ENCODE data around the gene DDO.

Gene DDO

GRCh38 chr6:110446405-110446804, 31.0 kb upstream of the DDO start:
- H3K9ac ChIP-seq (ENCODE audit: low read depth, low read length) = no peak overlapping the region
- no peaks in the 10 kb centered on the region for H3K9me3 ChIP-seq (ENCODE audit: control insufficient read depth, insufficient read depth, low read length)
- H3K27me3 ChIP-seq (ENCODE audit: control insufficient read depth, insufficient read depth, low read length) = no peaks in the 10 kb centered on the region
- H3K4me3 ChIP-seq (ENCODE audit: low read depth, low read length) = no peak overlapping the region
- no peaks in the 10 kb centered on the region for H3K36me3 ChIP-seq (ENCODE audit: control insufficient read depth, insufficient read depth, low read length)
- H3K27ac ChIP-seq (ENCODE audit: low read depth, low read length) = no peak overlapping the region
- H3K4me1 ChIP-seq (ENCODE audit: control insufficient read depth, insufficient read depth, low read length) = no peaks in the 10 kb centered on the region

DNA sequence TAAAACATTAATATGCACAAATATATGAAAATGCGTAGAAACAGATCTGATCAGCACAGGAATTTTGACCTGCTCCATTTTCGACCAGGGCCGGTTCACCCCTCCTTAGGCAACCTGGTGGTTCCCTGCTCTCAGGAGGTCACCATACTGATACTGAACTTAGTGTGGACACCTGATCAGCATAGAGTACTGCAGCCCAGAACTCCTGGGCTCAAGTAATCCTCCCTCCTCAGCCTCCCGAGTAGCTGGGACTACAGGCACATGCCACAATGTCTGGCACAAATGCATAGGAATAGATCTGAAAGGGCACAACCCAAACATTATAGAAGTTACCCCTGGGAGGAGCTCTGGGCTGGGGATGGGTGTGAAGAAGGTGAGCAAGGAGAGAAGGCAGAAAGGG, 24.7 kb upstream of the DDO start:
- H3K4me1 ChIP-seq (ENCODE audit: control insufficient read depth, insufficient read depth, low read length) = no peaks in the 10 kb centered on the region
- H3K27me3 ChIP-seq (ENCODE audit: control insufficient read depth, insufficient read depth, low read length) = no peaks in the 10 kb centered on the region
- no peaks in the 10 kb centered on the region for H3K36me3 ChIP-seq (ENCODE audit: control insufficient read depth, insufficient read depth, low read length)
- H3K9ac ChIP-seq (ENCODE audit: low read depth, low read length) = no peak overlapping the region
- no peak overlapping the region for H3K4me3 ChIP-seq (ENCODE audit: low read depth, low read length)
- H3K9me3 ChIP-seq (ENCODE audit: control insufficient read depth, insufficient read depth, low read length) = no peaks in the 10 kb centered on the region
- no peak overlapping the region for H3K27ac ChIP-seq (ENCODE audit: low read depth, low read length)

- Histone ChIP-seq H3K9ac (ENCODE audit: low read depth, low read length) (no peak overlapping the region), H3K4me1 (ENCODE audit: control insufficient read depth, insufficient read depth, low read length) (no peaks in the 10 kb centered on the region), H3K4me3 (ENCODE audit: low read depth, low read length) (no peak overlapping the region), H3K9me3 (ENCODE audit: control insufficient read depth, insufficient read depth, low read length) (no peaks in the 10 kb centered on the region), H3K27ac (ENCODE audit: low read depth, low read length) (no peak overlapping the region), H3K36me3 (ENCODE audit: control insufficient read depth, insufficient read depth, low read length) (no peaks in the 10 kb centered on the region), H3K27me3 (ENCODE audit: control insufficient read depth, insufficient read depth, low read length) (no peaks in the 10 kb centered on the region)
These were observed 24.0 kb upstream of the DDO start for GRCh38 chr6:110439356-110439755.

DNA sequence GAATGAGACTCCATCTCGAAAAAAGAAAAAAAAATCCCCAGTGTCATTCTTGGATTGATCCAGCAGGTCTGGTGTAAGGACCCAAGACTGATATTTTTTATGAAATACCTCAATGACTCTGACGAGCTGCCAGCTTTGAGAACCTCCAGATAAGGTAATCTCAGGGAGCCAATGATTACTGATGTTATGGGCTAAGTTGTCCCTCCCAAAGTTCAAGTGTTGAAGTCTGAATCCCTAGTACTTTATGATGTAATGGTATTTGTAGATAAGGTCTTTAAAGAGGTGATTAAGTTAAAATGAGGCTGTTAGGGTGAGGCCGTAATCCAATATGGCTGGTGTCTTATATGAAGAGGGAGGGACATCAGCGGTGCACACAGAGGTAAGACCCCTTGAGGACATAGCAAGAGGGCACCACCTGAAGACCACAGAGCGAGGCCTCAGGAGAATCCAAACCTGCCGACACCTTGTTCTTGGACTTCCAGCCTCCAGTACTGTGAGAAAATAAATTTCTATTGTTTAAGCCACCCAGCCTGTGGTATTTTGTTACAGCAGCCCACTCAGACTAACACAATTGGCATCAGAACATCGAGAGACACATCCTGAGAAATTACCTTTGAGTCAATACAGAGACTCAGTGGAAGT, 19.7 kb upstream of the DDO start:
- Histone ChIP-seq H3K4me1 (ENCODE audit: control insufficient read depth, insufficient read depth, low read length) (0 out of 2 replicates have a peak, but pooled peaks cover 7% of the 10 kb centered on the region), H3K4me3 (ENCODE audit: low read depth, low read length) (no peak overlapping the region), H3K9me3 (ENCODE audit: control insufficient read depth, insufficient read depth, low read length) (no peaks in the 10 kb centered on the region), H3K27ac (ENCODE audit: low read depth, low read length) (no peak overlapping the region), H3K9ac (ENCODE audit: low read depth, low read length) (no peak overlapping the region), H3K36me3 (ENCODE audit: control insufficient read depth, insufficient read depth, low read length) (no peaks in the 10 kb centered on the region), H3K27me3 (ENCODE audit: control insufficient read depth, insufficient read depth, low read length) (no peaks in the 10 kb centered on the region)

- Histone ChIP-seq H3K9me3 (ENCODE audit: control insufficient read depth, insufficient read depth, low read length) (no peaks in the 10 kb centered on the region), H3K9ac (ENCODE audit: low read depth, low read length) (no peak overlapping the region), H3K4me3 (ENCODE audit: low read depth, low read length) (no peak overlapping the region), H3K36me3 (ENCODE audit: control insufficient read depth, insufficient read depth, low read length) (no peaks in the 10 kb centered on the region), H3K27me3 (ENCODE audit: control insufficient read depth, insufficient read depth, low read length) (no peaks in the 10 kb centered on the region), H3K4me1 (ENCODE audit: control insufficient read depth, insufficient read depth, low read length) (0 out of 2 replicates have a peak, but pooled peaks cover 7% of the 10 kb centered on the region), H3K27ac (ENCODE audit: low read depth, low read length) (no peak overlapping the region)
These were observed 17.0 kb upstream of the DDO start for GRCh38 chr6:110432285-110432900.

- H3K27me3 ChIP-seq (ENCODE audit: control insufficient read depth, insufficient read depth, low read length) = no peaks in the 10 kb centered on the region
- no peaks in the 10 kb centered on the region for H3K9me3 ChIP-seq (ENCODE audit: control insufficient read depth, insufficient read depth, low read length)
- H3K4me1 ChIP-seq (ENCODE audit: control insufficient read depth, insufficient read depth, low read length) = 0 out of 2 replicates have a peak, but pooled peaks cover 7% of the 10 kb centered on the region
- H3K4me3 ChIP-seq (ENCODE audit: low read depth, low read length) = no peak overlapping the region
- H3K27ac ChIP-seq (ENCODE audit: low read depth, low read length) = no peak overlapping the region
- H3K36me3 ChIP-seq (ENCODE audit: control insufficient read depth, insufficient read depth, low read length) = no peaks in the 10 kb centered on the region
- no peak overlapping the region for H3K9ac ChIP-seq (ENCODE audit: low read depth, low read length)
These were observed 15.4 kb upstream of the DDO start for GRCh38 chr6:110430741-110431140.

GRCh38 chr6:110430236-110430635, 14.9 kb upstream of the DDO start:
- Histone ChIP-seq H3K27ac (ENCODE audit: low read depth, low read length) (no peak overlapping the region), H3K36me3 (ENCODE audit: control insufficient read depth, insufficient read depth, low read length) (no peaks in the 10 kb centered on the region), H3K9ac (ENCODE audit: low read depth, low read length) (no peak overlapping the region), H3K27me3 (ENCODE audit: control insufficient read depth, insufficient read depth, low read length) (no peaks in the 10 kb centered on the region), H3K4me3 (ENCODE audit: low read depth, low read length) (no peak overlapping the region), H3K4me1 (ENCODE audit: control insufficient read depth, insufficient read depth, low read length) (0 out of 2 replicates have a peak, but pooled peaks cover 7% of the 10 kb centered on the region), H3K9me3 (ENCODE audit: control insufficient read depth, insufficient read depth, low read length) (no peaks in the 10 kb centered on the region)

DNA sequence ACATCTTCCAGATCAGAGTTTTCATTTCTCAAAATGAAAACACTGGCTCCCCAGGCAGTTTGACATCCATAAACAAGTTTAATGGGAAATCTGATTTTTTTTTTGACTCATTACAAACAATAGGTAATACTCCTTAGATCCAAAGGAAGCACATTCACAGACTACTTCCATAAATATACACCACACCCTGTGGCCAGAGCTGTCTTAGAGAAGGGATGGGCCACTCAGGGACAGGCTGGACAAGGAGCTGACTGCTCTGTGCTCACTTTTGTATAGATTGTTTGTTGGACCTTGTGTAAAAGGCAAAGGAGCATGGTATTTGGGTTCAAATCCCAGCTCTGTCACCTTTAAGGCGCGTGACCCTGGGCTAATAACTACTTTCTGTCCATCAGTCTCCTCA, 12.8 kb upstream of the DDO start:
- no peaks in the 10 kb centered on the region for H3K27me3 ChIP-seq (ENCODE audit: control insufficient read depth, insufficient read depth, low read length)
- no peak overlapping the region for H3K9ac ChIP-seq (ENCODE audit: low read depth, low read length)
- 0 out of 2 replicates have a peak, but pooled peaks cover 7% of the 10 kb centered on the region for H3K4me1 ChIP-seq (ENCODE audit: control insufficient read depth, insufficient read depth, low read length)
- no peaks in the 10 kb centered on the region for H3K9me3 ChIP-seq (ENCODE audit: control insufficient read depth, insufficient read depth, low read length)
- no peak overlapping the region for H3K27ac ChIP-seq (ENCODE audit: low read depth, low read length)
- H3K36me3 ChIP-seq (ENCODE audit: control insufficient read depth, insufficient read depth, low read length) = no peaks in the 10 kb centered on the region
- no peak overlapping the region for H3K4me3 ChIP-seq (ENCODE audit: low read depth, low read length)

GRCh38 chr6:110425816-110426215, 10.4 kb upstream of the DDO start:
- 0 out of 2 replicates have a peak, but pooled peaks cover 5% of the 10 kb centered on the region for H3K4me1 ChIP-seq (ENCODE audit: control insufficient read depth, insufficient read depth, low read length)
- no peaks in the 10 kb centered on the region for H3K36me3 ChIP-seq (ENCODE audit: control insufficient read depth, insufficient read depth, low read length)
- no peak overlapping the region for H3K9ac ChIP-seq (ENCODE audit: low read depth, low read length)
- H3K27ac ChIP-seq (ENCODE audit: low read depth, low read length) = no peak overlapping the region
- H3K4me3 ChIP-seq (ENCODE audit: low read depth, low read length) = no peak overlapping the region
- no peaks in the 10 kb centered on the region for H3K9me3 ChIP-seq (ENCODE audit: control insufficient read depth, insufficient read depth, low read length)
- no peaks in the 10 kb centered on the region for H3K27me3 ChIP-seq (ENCODE audit: control insufficient read depth, insufficient read depth, low read length)

DNA sequence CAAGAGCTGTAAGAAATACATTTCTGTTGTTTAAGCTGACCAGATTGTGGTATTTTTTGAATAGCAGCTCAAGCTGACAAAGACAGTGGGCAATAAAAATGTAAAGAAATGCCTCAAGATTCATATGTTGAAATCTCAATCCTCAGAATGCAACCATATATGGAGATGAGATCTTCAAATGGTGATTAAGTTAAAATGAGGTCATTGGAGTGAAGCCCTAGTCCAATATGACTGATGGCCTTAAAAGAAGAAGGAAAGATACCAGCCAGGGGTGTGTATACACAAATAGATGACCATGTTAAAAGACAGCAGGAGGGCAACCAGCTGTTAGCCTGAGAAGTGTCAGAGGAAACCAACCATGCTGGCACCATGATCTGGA, 7.1 kb upstream of the DDO start:
- Histone ChIP-seq H3K4me1 (ENCODE audit: control insufficient read depth, insufficient read depth, low read length) (no peaks in the 10 kb centered on the region), H3K9ac (ENCODE audit: low read depth, low read length) (no peak overlapping the region), H3K36me3 (ENCODE audit: control insufficient read depth, insufficient read depth, low read length) (no peaks in the 10 kb centered on the region)

DNA sequence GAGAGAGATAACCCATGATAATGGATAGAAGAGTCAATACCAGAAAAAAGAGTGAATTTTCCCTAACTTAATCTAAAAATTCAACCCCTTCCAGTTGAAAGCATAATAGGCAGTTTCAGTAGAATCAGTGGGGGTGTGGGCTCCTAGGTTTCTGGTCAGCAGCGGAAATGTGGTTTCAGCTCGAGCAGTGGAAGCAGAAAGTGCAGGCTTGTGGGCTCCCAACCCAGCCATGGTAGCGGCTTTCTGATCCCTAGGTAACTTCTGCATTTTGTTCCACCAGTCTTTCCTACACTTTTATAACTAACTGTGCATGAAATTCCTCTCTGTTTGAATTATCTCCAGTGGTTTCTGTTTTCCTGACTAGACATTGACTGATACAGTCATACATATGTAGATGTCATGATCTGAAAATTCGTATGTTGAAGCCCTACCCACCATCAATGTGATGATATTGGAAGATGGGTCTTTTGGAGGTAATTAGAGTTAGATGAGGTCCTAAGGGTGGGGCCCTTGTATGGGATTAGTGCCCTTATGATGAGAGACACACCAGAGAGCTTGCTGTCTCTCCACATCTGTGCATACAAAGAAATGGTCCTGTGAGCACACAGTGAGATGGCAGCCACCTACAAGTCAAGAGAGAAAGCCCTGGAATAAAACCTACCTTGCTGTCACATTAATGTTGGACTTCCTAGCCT, 6.5 kb upstream of the DDO start:
- Histone ChIP-seq H3K9ac (ENCODE audit: low read depth, low read length) (no peak overlapping the region), H3K4me1 (ENCODE audit: control insufficient read depth, insufficient read depth, low read length) (no peaks in the 10 kb centered on the region), H3K9me3 (ENCODE audit: control insufficient read depth, insufficient read depth, low read length) (no peaks in the 10 kb centered on the region), H3K27ac (ENCODE audit: low read depth, low read length) (no peak overlapping the region), H3K27me3 (ENCODE audit: control insufficient read depth, insufficient read depth, low read length) (no peaks in the 10 kb centered on the region), H3K4me3 (ENCODE audit: low read depth, low read length) (no peak overlapping the region), H3K36me3 (ENCODE audit: control insufficient read depth, insufficient read depth, low read length) (no peaks in the 10 kb centered on the region)

More for the DNA sequence above, 7.1 kb upstream of the DDO start:
- Histone ChIP-seq H3K27ac (ENCODE audit: low read depth, low read length) (no peak overlapping the region), H3K4me3 (ENCODE audit: low read depth, low read length) (no peak overlapping the region), H3K9me3 (ENCODE audit: control insufficient read depth, insufficient read depth, low read length) (no peaks in the 10 kb centered on the region), H3K27me3 (ENCODE audit: control insufficient read depth, insufficient read depth, low read length) (no peaks in the 10 kb centered on the region)
